ENCODE results near the gene ZNF135.
A peak's percentile ranks its signal among the peaks of the same experiment; 100 is the strongest.

ZNF135 gene

DNA sequence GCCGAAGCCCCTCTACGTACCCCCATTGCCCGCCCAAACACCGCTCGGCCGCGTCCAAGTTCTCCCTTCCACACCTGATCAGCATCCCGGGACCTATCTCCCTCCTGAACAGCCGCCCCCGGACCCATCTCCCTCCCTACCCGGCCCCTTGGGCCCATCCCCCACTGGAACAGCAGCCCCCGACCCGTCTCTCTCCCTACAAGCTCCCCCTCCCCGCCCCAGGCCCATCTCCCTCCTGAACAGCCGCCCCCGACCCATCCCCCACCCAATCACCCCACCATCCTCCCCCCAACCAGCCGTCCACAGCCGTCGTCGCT is 24.6 kb upstream of the ZNF135 start:
- peak overlapping the region; percentile 67 for H3K4me3 ChIP-seq (ENCODE audit: low read depth, low read length)
- H3K36me3 ChIP-seq (ENCODE audit: control insufficient read depth, insufficient read depth, low read length) = no peaks in the 10 kb centered on the region
- peaks cover 4% of the 10 kb centered on the region; the same call in 1 of the 2 replicates for H3K4me1 ChIP-seq (ENCODE audit: control insufficient read depth, insufficient read depth, low read length)
- peaks cover 16% of the 10 kb centered on the region for H3K9me3 ChIP-seq (ENCODE audit: control insufficient read depth, insufficient read depth, low read length)
- no peak overlapping the region for H3K9ac ChIP-seq (ENCODE audit: low read depth, low read length)
- H3K27ac ChIP-seq (ENCODE audit: low read depth, low read length) = no peak overlapping the region
- no peaks in the 10 kb centered on the region for H3K27me3 ChIP-seq (ENCODE audit: control insufficient read depth, insufficient read depth, low read length)

DNA sequence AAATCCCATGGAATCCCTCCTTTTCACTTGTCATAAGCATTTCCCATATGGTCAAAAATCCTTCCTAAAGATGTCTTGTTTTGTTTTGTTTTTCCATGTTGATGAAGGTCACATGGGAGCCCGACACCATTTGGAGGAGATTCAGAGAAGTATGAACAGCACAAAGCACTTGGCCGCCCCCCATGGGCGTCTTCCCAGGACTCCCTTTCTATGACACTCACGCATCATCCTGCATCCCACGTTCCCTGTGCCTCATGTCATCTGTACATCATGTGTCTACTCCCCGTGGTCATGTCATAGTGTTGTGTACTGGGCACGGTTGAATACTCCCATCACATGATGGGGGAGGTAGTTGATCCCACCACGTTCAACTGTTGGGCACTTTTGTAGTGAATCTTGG is 23.2 kb upstream of the ZNF135 start:
- H3K9ac ChIP-seq (ENCODE audit: low read depth, low read length) = no peak overlapping the region
- peaks cover 4% of the 10 kb centered on the region; the same call in 1 of the 2 replicates for H3K4me1 ChIP-seq (ENCODE audit: control insufficient read depth, insufficient read depth, low read length)
- H3K36me3 ChIP-seq (ENCODE audit: control insufficient read depth, insufficient read depth, low read length) = no peaks in the 10 kb centered on the region
- no peaks in the 10 kb centered on the region for H3K27me3 ChIP-seq (ENCODE audit: control insufficient read depth, insufficient read depth, low read length)
- no peak overlapping the region for H3K27ac ChIP-seq (ENCODE audit: low read depth, low read length)
- H3K4me3 ChIP-seq (ENCODE audit: low read depth, low read length) = no peak overlapping the region
- peaks cover 18% of the 10 kb centered on the region for H3K9me3 ChIP-seq (ENCODE audit: control insufficient read depth, insufficient read depth, low read length)

DNA sequence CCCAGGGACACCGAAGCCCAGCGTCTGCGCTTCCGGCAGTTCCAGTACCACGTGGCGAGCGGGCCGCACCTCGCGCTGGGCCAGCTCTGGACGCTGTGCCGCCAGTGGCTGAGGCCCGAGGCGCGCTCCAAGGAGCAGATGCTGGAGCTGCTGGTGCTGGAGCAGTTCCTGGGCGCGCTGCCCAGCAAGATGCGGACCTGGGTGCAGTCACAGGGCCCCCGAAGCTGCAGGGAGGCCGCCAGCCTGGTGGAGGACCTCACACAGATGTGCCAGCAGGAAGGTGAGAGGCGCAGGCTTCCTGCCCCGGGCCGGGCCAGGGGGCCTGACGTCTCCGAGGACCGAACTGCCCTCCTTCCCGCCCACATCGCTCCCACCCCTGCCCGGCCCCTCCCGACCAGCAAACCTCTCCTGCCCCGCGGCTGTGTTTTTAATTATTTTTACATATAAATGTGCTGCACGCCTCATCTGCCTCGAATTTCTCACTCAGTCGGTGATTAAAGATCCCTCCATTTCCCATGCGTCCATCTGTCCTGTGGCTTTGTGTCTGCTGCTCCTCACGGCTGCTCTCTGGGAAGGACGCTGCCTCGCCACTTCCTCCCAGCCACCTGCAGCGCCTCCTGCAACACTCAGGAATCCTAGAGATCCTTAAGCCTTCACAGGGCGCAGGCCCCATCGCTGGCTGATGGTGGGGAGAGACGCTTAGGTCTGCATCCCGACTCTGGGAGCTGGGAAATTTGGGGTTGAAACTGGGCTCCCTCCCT is 21.0 kb upstream of the ZNF135 start:
- Histone ChIP-seq H3K27ac (ENCODE audit: low read depth, low read length) (no peak overlapping the region), H3K27me3 (ENCODE audit: control insufficient read depth, insufficient read depth, low read length) (no peaks in the 10 kb centered on the region), H3K9ac (ENCODE audit: low read depth, low read length) (no peak overlapping the region), H3K4me3 (ENCODE audit: low read depth, low read length) (no peak overlapping the region), H3K36me3 (ENCODE audit: control insufficient read depth, insufficient read depth, low read length) (no peaks in the 10 kb centered on the region), H3K4me1 (ENCODE audit: control insufficient read depth, insufficient read depth, low read length) (peaks cover 4% of the 10 kb centered on the region; the same call in 1 of the 2 replicates), H3K9me3 (ENCODE audit: control insufficient read depth, insufficient read depth, low read length) (peaks cover 17% of the 10 kb centered on the region)

DNA sequence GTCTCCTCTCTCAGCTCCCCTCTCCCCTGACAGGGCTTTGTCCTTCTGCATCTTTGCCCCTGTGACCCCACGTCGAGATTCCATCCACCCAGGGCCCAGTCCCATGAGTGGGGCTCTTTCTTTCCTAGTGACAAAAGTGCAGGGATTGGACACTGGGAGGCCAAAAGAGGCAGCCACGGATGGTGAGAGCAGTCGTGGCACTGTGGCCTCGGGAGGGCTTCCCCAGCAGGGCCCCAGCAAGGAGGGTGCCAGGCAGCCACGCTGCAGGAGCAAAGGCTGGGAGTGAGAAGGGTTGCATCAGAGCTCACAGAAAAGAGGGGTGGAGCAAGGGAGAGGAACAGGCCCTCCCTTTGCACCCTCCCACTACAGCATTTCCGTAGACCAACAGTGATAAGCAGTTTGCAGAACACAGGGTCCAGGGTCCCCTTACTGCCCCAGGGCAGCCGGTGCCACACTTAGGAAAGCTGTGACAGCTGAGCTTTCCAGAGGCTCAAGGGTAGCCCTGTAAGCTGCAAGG is 20.3 kb upstream of the ZNF135 start:
- H3K27me3 ChIP-seq (ENCODE audit: control insufficient read depth, insufficient read depth, low read length) = no peaks in the 10 kb centered on the region
- no peak overlapping the region for H3K27ac ChIP-seq (ENCODE audit: low read depth, low read length)
- no peak overlapping the region for H3K9ac ChIP-seq (ENCODE audit: low read depth, low read length)
- H3K4me3 ChIP-seq (ENCODE audit: low read depth, low read length) = no peak overlapping the region
- peaks cover 17% of the 10 kb centered on the region for H3K9me3 ChIP-seq (ENCODE audit: control insufficient read depth, insufficient read depth, low read length)
- no peaks in the 10 kb centered on the region for H3K36me3 ChIP-seq (ENCODE audit: control insufficient read depth, insufficient read depth, low read length)
- H3K4me1 ChIP-seq (ENCODE audit: control insufficient read depth, insufficient read depth, low read length) = peaks cover 4% of the 10 kb centered on the region; the same call in 1 of the 2 replicates

DNA sequence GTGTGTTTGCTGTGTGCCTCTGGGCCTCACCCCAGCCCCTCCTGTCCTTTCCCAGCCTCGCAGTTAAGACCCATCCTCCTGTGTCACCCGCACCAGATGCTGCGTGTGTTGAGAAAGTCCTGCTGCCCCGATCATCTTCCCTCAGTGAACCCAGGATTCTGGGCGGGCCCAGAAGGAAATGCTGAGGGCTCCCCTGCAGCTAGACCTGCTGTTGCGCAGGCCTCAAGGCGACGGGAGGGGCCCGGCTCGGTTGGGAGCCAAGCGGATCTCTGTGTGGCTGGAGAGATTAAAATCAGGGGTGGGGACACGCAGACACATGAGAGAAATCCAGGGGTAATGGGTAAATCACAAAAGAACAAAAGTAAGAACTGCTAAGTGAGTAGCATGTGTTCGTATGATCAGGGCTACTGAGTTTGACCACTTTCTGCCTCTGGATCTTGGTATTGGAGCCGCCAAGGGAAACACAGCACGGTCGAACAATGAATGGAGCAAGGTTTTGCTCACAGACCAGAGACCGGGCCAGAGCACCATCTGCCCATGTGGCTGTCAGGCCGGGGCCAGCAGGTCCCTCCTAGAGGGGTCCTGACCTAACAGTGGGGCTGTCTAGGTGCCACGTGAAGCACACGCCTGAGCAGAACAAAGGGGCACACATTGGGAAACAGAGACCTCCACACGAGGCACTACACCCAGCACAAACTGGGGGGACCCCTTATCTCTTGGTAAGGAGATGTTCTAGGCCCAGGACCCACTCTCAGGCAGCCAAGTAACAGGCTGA is 18.1 kb upstream of the ZNF135 start:
- H3K9me3 ChIP-seq (ENCODE audit: control insufficient read depth, insufficient read depth, low read length) = peaks cover 15% of the 10 kb centered on the region
- no peaks in the 10 kb centered on the region for H3K36me3 ChIP-seq (ENCODE audit: control insufficient read depth, insufficient read depth, low read length)

DNA sequence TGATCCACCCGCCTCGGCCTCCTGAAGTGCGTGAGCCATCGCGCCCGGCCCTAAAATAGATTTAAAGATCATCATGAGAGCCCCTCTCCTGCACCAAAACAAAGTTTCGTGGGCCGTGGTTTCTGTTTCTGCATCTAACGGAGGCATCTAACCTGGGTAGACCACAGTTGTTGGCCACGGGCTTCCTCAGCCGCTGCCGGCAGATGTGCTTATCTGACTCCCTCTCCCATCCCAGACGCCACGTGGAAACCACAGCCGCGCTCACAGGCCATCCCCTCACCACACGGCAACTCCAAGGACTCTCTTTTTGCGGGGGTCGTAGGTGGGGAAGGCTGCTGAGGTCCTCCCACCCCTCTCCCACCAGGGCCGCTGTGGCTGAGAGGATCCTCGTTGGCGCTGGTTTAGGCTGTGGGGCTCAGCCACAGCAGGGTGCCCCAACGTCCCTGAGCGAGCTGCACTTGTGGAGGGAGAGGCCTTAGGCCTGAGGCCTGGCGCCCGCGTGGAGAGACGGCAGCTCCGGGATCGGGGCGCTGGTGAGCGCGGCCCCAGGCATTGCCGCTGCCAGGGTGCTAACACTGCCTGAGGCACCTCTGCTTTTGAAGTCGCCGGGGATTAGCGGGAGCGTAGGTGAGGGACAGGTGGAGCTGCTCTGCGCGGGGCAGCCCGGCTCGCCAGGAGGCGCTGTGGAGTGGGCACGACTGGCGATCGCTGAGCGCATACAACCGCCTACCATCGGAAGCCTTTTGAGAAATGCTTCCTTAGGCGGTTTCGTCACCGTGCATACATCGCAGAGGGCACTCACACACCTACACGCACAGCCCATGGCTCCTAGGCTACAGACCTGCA is 16.4 kb upstream of the ZNF135 start:
- Histone ChIP-seq H3K27me3 (ENCODE audit: control insufficient read depth, insufficient read depth, low read length) (no peaks in the 10 kb centered on the region), H3K9ac (ENCODE audit: low read depth, low read length) (no peak overlapping the region), H3K4me1 (ENCODE audit: control insufficient read depth, insufficient read depth, low read length) (peaks cover 4% of the 10 kb centered on the region; the same call in 1 of the 2 replicates), H3K9me3 (ENCODE audit: control insufficient read depth, insufficient read depth, low read length) (peaks cover 29% of the 10 kb centered on the region), H3K4me3 (ENCODE audit: low read depth, low read length) (no peak overlapping the region), H3K27ac (ENCODE audit: low read depth, low read length) (no peak overlapping the region), H3K36me3 (ENCODE audit: control insufficient read depth, insufficient read depth, low read length) (no peaks in the 10 kb centered on the region)

More for the DNA sequence above, 18.1 kb upstream of the ZNF135 start:
- H3K27ac ChIP-seq (ENCODE audit: low read depth, low read length) = no peak overlapping the region
- peaks cover 4% of the 10 kb centered on the region; the same call in 1 of the 2 replicates for H3K4me1 ChIP-seq (ENCODE audit: control insufficient read depth, insufficient read depth, low read length)
- no peaks in the 10 kb centered on the region for H3K27me3 ChIP-seq (ENCODE audit: control insufficient read depth, insufficient read depth, low read length)
- no peak overlapping the region for H3K9ac ChIP-seq (ENCODE audit: low read depth, low read length)
- no peak overlapping the region; the same call in 1 of the 2 replicates for H3K4me3 ChIP-seq (ENCODE audit: low read depth, low read length)

DNA sequence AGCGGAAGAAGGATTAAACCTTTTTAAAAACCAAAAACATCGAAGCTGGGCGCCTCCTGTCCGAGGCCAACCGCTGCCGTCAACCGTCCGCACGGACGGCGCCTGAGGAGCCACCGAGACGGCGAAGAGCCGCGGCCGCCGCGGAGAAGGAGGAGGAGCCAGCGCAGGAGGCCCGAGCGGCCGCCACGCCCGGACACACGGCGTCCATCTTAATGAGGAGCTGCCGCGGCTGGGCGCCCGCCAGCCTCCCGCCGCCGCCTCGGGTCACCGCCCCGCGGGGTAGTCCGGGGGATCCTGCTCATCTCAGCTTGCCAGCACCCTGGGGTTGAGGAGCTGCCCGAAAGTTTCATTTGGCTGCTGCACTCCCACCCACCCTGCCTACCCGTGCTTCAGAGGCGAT is 14.7 kb upstream of the ZNF135 start:
- no peak overlapping the region for H3K9ac ChIP-seq (ENCODE audit: low read depth, low read length)
- H3K9me3 ChIP-seq (ENCODE audit: control insufficient read depth, insufficient read depth, low read length) = peaks cover 39% of the 10 kb centered on the region
- no peak overlapping the region for H3K4me3 ChIP-seq (ENCODE audit: low read depth, low read length)
- no peak overlapping the region for H3K27ac ChIP-seq (ENCODE audit: low read depth, low read length)
- no peaks in the 10 kb centered on the region for H3K4me1 ChIP-seq (ENCODE audit: control insufficient read depth, insufficient read depth, low read length)
- no peaks in the 10 kb centered on the region for H3K36me3 ChIP-seq (ENCODE audit: control insufficient read depth, insufficient read depth, low read length)
- H3K27me3 ChIP-seq (ENCODE audit: control insufficient read depth, insufficient read depth, low read length) = no peaks in the 10 kb centered on the region

DNA sequence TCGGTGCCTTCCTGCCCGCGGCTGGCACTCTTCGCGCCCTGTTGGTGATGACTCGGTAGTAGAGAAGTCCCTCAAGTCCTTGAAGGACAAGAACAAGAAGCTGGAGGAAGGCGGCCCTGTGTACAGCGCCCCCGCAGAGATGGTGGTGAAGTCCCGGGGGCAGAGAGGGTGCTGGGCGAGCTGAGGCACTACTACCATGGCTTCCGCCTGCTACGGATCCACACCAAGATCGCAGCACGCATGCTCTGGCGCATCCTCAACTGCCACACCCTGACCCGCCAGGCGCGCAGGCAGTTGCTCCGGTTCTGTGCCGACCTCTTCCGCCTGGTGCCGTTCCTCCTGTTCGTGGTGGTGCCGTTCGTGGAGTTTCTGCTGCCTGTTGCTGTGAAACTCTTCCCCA is 14.2 kb upstream of the ZNF135 start:
- Histone ChIP-seq H3K27me3 (ENCODE audit: control insufficient read depth, insufficient read depth, low read length) (no peaks in the 10 kb centered on the region), H3K9me3 (ENCODE audit: control insufficient read depth, insufficient read depth, low read length) (peaks cover 44% of the 10 kb centered on the region), H3K4me1 (ENCODE audit: control insufficient read depth, insufficient read depth, low read length) (no peaks in the 10 kb centered on the region), H3K9ac (ENCODE audit: low read depth, low read length) (no peak overlapping the region), H3K27ac (ENCODE audit: low read depth, low read length) (no peak overlapping the region), H3K36me3 (ENCODE audit: control insufficient read depth, insufficient read depth, low read length) (no peaks in the 10 kb centered on the region), H3K4me3 (ENCODE audit: low read depth, low read length) (no peak overlapping the region)

DNA sequence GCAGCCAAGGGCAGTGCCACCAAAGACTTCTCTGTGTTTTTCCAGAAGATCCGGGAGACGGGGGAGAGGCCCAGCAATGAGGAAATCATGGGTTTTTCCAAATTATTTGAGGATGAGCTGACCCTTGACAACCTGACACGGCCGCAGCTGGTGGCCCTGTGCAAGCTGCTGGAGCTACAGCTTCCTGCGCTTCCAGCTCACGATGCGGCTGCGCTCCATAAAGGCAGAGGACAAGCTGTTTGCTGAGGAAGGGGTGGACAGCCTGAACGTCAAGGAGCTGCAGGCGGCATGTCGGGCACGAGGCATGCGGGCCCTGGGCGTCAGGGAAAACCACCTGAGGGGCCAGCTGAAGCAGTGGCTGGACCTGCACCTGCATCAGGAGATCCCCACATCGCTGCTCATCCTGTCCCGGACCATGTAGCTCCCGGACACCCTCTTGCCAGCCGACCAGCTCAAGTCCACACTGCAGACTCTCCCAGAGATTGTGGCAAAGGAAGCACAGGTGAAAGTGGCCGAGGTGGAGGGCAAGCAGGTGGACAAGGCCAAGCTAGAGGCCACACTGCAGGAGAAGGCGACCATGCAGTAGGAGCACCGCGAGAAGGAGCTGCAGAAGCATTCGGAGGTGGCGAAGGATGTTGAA is 13.6 kb upstream of the ZNF135 start:
- Histone ChIP-seq H3K4me3 (ENCODE audit: low read depth, low read length) (no peak overlapping the region), H3K9ac (ENCODE audit: low read depth, low read length) (no peak overlapping the region), H3K27me3 (ENCODE audit: control insufficient read depth, insufficient read depth, low read length) (no peaks in the 10 kb centered on the region), H3K4me1 (ENCODE audit: control insufficient read depth, insufficient read depth, low read length) (no peaks in the 10 kb centered on the region), H3K9me3 (ENCODE audit: control insufficient read depth, insufficient read depth, low read length) (peaks cover 43% of the 10 kb centered on the region), H3K27ac (ENCODE audit: low read depth, low read length) (no peak overlapping the region), H3K36me3 (ENCODE audit: control insufficient read depth, insufficient read depth, low read length) (no peaks in the 10 kb centered on the region)

DNA sequence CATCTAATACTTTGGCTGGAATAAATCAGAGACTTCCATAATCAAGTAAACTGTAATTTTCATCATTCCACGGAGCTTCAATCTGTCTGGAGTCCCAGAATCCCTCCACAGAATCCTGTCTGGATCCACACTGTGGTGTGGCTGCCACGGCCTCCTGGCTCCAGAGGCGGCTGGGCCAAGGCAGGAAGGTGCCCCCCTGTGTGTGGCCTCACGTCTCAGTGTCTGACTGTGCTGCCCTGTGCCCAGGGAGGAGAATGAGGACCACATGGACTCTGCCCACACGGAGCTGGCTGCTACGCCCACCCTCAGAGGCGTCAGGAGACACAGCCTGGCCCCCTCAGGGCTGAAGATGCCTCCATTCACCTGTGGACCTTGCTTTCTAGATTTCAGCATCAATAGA is 12.2 kb upstream of the ZNF135 start:
- no peaks in the 10 kb centered on the region for H3K4me1 ChIP-seq (ENCODE audit: control insufficient read depth, insufficient read depth, low read length)
- H3K4me3 ChIP-seq (ENCODE audit: low read depth, low read length) = no peak overlapping the region
- peaks cover 50% of the 10 kb centered on the region for H3K9me3 ChIP-seq (ENCODE audit: control insufficient read depth, insufficient read depth, low read length)
- H3K27ac ChIP-seq (ENCODE audit: low read depth, low read length) = no peak overlapping the region
- H3K27me3 ChIP-seq (ENCODE audit: control insufficient read depth, insufficient read depth, low read length) = no peaks in the 10 kb centered on the region
- no peak overlapping the region for H3K9ac ChIP-seq (ENCODE audit: low read depth, low read length)
- no peaks in the 10 kb centered on the region for H3K36me3 ChIP-seq (ENCODE audit: control insufficient read depth, insufficient read depth, low read length)

All from HUES48 (cell line).